ENCODE data around the gene ASIC3. TPM values are rescaled to one million over a fixed set of nuclear protein-coding genes. Genes with fewer than 3 reads are reported as not detected.

ASIC3 gene
- total and polyA plus RNA-seq, 2 of the 8 experiments (the other 6 are each of a cell fraction or from before 2014, with no cell fraction given): 1.6 to 1.9 TPM

DNA sequence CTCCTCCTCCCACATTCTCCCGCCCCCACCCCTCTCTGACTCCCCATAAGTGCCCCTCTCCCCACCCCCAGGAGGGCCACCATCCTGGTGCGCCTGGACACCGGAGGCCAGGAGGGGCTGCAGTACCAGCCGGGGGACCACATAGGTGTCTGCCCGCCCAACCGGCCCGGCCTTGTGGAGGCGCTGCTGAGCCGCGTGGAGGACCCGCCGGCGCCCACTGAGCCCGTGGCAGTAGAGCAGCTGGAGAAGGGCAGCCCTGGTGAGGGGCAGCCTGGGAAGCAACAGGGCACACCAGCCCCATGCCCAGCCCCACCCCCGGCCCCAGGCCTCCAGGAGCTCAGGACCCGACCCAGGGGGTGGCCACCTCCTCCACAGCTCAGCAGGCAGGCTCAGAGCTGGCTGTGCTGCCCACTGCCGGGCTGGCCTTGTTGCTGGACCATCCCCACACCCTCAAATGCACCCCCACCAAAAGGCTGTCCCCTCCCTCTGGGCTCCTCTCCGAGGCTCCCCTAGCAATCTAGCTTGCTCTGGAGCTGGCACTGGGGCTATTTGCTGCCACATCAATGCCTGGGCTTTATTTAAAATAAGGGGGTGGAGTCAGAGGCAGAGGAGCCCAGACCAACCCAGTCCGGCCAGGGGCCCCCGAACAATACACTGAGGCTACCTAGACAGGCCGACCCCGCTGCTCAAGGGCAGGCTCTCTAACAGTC lies 38.8 kb upstream of the ASIC3 start:
- H4K8ac ChIP-seq (ENCODE audit: extremely low read depth, insufficient read depth, low read length): peak overlapping the region; percentile 26; the same call in 1 of the 2 replicates
- H4K20me1 ChIP-seq (replicated peaks in 1 of 2; ENCODE audit: control insufficient read depth in 1 of 2, insufficient read depth in 2 of 2, low read length in 2 of 2): no peaks in the 10 kb centered on the region
- TF ChIP-seq SP2 (IDR thresholded peaks at IDR 0.05; ENCODE audit: low read length): no peak
- TF ChIP-seq, protein P1, sequence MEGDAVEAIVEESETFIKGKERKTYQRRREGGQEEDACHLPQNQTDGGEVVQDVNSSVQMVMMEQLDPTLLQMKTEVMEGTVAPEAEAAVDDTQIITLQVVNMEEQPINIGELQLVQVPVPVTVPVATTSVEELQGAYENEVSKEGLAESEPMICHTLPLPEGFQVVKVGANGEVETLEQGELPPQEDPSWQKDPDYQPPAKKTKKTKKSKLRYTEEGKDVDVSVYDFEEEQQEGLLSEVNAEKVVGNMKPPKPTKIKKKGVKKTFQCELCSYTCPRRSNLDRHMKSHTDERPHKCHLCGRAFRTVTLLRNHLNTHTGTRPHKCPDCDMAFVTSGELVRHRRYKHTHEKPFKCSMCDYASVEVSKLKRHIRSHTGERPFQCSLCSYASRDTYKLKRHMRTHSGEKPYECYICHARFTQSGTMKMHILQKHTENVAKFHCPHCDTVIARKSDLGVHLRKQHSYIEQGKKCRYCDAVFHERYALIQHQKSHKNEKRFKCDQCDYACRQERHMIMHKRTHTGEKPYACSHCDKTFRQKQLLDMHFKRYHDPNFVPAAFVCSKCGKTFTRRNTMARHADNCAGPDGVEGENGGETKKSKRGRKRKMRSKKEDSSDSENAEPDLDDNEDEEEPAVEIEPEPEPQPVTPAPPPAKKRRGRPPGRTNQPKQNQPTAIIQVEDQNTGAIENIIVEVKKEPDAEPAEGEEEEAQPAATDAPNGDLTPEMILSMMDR (IDR thresholded peaks at IDR 0.05; ENCODE audit: control extremely low read depth in 1 of 3, insufficient read depth in 1 of 3, low read depth in 1 of 3, low read length in 3 of 3): peak in 2 of 3 experiments; percentile 57 to 68; a peak in 3 of 4 replicates
- TF ChIP-seq RNF2 (IDR thresholded peaks at IDR 0.05; ENCODE audit: borderline replicate concordance, low read depth, low read length, missing control alignments, poor library complexity, severe bottlenecking): no peak
- TF ChIP-seq RAD21 (IDR thresholded peaks at IDR 0.05 in 1 of 2, conservative IDR thresholded peaks at IDR 0.05 in 1 of 2; ENCODE audit: low read depth in 2 of 2, low read length in 2 of 2): peak; percentile 15 to 49; a peak in 1 of 4 replicates
- 78% methylated on average over 6 of the region's 22 CpGs; no CpG with 5 or more reads in 1 of the 2 experiments for WGBS, 2 experiments (ENCODE audit: extremely low coverage in 1 of 2, insufficient coverage in 1 of 2, insufficient read length in 1 of 2, insufficient replicate concordance in 2 of 2, low coverage in 1 of 2, low lambda C conversion rate in 2 of 2, missing lambda C conversion rate in 1 of 2)
- no peak overlapping the region for H4K5ac ChIP-seq (ENCODE audit: insufficient read length, low read depth, low read length)
- POLR2A ChIA-PET (ENCODE audit: partially characterized antibody): interaction anchor here (0.8 to 2.5 kb wide), 7 partner anchors 10 to 69 kb away, joined by 3 to 16 read pairs (median 3); partner anchors contain the start of genes ABCB8 and SLC4A2
- DNase-seq (ENCODE audit: low read depth in 1 of 2, low spot score in 2 of 2) (peak in 1 of 2 experiments; percentile 74), FAIRE-seq (no peak)
- H3K79me1 ChIP-seq (ENCODE audit: low read depth, low read length): no peaks in the 10 kb centered on the region
- H3K9ac ChIP-seq (replicated peaks in 1 of 4; ENCODE audit: extremely low read depth in 1 of 4, low read depth in 3 of 4, low read length in 3 of 4): no peak overlapping the region
- H4K91ac ChIP-seq (replicated peaks; ENCODE audit: insufficient read length, low read length): peak overlapping the region; percentile 75
- peak overlapping the region in 1 of 4 experiments; percentile 33; a peak in 1 of 8 replicates for H3K4me3 ChIP-seq (ENCODE audit: extremely low read depth in 1 of 4, insufficient read depth in 2 of 4, low read depth in 3 of 4, low read length in 4 of 4)
- no peak overlapping the region for H3K14ac ChIP-seq (ENCODE audit: insufficient read length)
- peak overlapping the region; percentile 78; the same call in 1 of the 2 replicates for H3K18ac ChIP-seq (ENCODE audit: extremely low read depth, low read length)
- H3K27ac ChIP-seq (ENCODE audit: low read depth, low read length): no peak overlapping the region
- H2BK5ac ChIP-seq (ENCODE audit: low read depth, low read length): no peak overlapping the region; the same call in 1 of the 2 replicates
- H3K4me1 ChIP-seq (replicated peaks in 1 of 4; ENCODE audit: control insufficient read depth in 3 of 4, insufficient read depth in 4 of 4, low read length in 3 of 4): peaks cover 0 to 31% (median 24%) of the 10 kb centered on the region in 4 experiments; a peak in 6 of 7 replicates
- peaks cover 0 to 3% (median 2%) of the 10 kb centered on the region in 4 experiments; a peak in 3 of 7 replicates for H3K27me3 ChIP-seq (replicated peaks in 1 of 4; ENCODE audit: control insufficient read depth in 3 of 4, extremely low read depth in 1 of 4, insufficient read depth in 3 of 4, low read length in 3 of 4)
- no peak overlapping the region for H3K23ac ChIP-seq (ENCODE audit: insufficient read length)
- CTCF ChIA-PET (ENCODE audit: partially characterized antibody): interaction anchor here (0.6 to 11.5 kb wide), 42 partner anchors 11 to 235 kb away, joined by 3 to 142 read pairs (median 5); partner anchors contain the start of genes ABCB8, ATG9B, CDK5 and NOS3
- no peaks in the 10 kb centered on the region; the same call in 1 of the 2 replicates for H3K23me2 ChIP-seq (ENCODE audit: low read depth, low read length)
- no peak overlapping the region for H2AK5ac ChIP-seq (ENCODE audit: low read depth, low read length)
- H3K56ac ChIP-seq (replicated peaks; ENCODE audit: insufficient read length, low read depth, low read length): no peak overlapping the region
- no peaks in the 10 kb centered on the region for H3K79me2 ChIP-seq (ENCODE audit: control insufficient read depth in 1 of 2, insufficient read depth in 2 of 2, low read length in 2 of 2)
- no peak overlapping the region for H3K4ac ChIP-seq (replicated peaks; ENCODE audit: insufficient read length, low read depth, low read length)
- H2BK12ac ChIP-seq (ENCODE audit: low read depth, low read length): peak overlapping the region; percentile 60; the same call in 1 of the 2 replicates
- H2BK120ac ChIP-seq (replicated peaks; ENCODE audit: low read depth, low read length): no peak overlapping the region
- no peaks in the 10 kb centered on the region for H3K36me3 ChIP-seq (ENCODE audit: control insufficient read depth in 2 of 4, insufficient read depth in 4 of 4, low read length in 3 of 4)
- no peak overlapping the region for H2BK15ac ChIP-seq (ENCODE audit: low read length)
- no peaks in the 10 kb centered on the region for H3K9me3 ChIP-seq (ENCODE audit: insufficient read depth in 2 of 2, low read depth in 1 of 2, low read length in 1 of 2)
- peak overlapping the region; percentile 51 to 69; a peak in 3 of 4 replicates for H3K4me2 ChIP-seq (ENCODE audit: insufficient read depth in 1 of 2, low read depth in 2 of 2, low read length in 2 of 2)
- 0 out of 2 replicates have a peak overlapping the region, but pooled peaks have one; percentile 61 for H2BK20ac ChIP-seq (ENCODE audit: low read length)
- no peak overlapping the region for H2AFZ ChIP-seq (ENCODE audit: low read length)
